Measurements from ENCODE around the gene PRLR.

The PRLR gene

DNA sequence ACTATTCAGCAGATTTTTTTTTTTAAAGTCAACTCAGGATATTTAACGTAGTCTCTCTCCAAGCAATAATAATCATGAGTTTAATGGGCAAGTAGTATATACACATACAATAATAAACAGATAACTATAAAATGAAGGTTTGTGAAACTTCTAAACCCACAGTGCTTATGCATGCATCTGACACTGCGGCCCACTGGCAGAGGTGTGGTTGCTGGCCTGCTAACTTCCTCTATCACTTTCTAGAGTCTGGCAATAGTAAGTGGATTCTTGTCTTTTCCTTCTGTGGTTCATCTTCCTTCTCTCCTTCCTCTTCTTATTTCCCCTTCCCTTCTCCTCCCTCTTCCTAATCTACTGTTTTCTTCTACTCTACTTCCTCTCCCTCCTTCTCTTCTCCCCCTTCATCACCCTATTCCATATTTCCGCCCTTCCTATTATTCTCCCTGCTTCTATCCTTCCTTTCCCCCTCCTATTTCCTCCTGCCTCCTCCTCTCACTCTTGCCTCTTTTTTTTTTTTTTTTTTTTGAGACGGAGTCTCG, 164.0 kb downstream of the PRLR start:
- DNase-seq (ENCODE audit: low read depth) = no peak
- TF ChIP-seq, protein P1, sequence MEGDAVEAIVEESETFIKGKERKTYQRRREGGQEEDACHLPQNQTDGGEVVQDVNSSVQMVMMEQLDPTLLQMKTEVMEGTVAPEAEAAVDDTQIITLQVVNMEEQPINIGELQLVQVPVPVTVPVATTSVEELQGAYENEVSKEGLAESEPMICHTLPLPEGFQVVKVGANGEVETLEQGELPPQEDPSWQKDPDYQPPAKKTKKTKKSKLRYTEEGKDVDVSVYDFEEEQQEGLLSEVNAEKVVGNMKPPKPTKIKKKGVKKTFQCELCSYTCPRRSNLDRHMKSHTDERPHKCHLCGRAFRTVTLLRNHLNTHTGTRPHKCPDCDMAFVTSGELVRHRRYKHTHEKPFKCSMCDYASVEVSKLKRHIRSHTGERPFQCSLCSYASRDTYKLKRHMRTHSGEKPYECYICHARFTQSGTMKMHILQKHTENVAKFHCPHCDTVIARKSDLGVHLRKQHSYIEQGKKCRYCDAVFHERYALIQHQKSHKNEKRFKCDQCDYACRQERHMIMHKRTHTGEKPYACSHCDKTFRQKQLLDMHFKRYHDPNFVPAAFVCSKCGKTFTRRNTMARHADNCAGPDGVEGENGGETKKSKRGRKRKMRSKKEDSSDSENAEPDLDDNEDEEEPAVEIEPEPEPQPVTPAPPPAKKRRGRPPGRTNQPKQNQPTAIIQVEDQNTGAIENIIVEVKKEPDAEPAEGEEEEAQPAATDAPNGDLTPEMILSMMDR (IDR thresholded peaks at IDR 0.05; ENCODE audit: control insufficient read depth, extremely low read depth, insufficient read depth) = no peak
- no peak overlapping the region for H3K4me3 ChIP-seq (ENCODE audit: low read depth, low read length)

DNA sequence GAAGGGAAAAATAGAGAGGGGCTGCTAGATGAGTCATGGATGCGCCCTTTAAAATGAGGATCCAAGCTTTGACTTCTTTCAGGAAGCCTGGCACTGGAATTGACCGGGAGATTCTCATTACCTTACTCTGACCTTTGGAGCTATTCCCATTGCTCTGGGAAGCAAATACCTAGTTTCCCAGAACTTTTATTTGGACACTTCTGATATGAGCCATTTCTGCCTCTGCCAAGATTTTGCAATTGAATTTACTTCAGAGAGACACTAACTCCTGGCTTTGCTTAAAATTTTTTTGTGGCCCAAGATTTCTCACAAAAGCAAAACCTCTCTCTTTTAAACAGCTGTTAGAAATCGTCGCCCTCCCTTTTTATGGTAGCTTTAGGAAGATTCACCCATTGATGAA, 166.9 kb downstream of the PRLR start:
- no peak overlapping the region for H3K4me3 ChIP-seq (ENCODE audit: low read depth, low read length)
- peak; percentile 2 for DNase-seq (ENCODE audit: low read depth)
- TF ChIP-seq, protein P1 (IDR thresholded peaks at IDR 0.05; ENCODE audit: control insufficient read depth, extremely low read depth, insufficient read depth) = no peak

DNA sequence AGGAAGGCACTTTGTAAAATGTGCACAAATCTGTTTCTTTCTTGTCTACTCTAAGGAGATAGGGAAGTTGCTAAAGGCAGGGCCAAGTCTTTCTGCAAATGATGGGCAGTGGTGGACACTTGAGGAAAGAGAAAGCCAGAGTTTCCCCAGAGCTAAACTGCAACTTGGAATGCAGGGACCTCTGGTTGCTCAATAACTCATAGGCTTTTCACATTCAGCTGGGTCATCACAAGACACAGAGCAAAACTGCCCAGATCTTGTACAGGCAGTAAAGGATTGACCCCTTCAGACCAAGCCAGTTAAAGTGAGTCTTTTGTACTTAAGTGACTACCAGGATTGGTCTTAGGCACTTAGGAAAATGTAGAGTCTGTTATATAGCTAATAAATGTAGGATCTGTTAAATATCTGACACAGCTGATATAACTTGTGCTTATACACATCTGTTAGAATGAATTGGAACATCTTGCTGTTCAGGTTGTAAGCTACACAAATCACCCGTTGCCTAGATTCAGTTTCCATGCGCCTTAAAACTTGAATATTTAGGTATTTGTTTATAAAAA, 169.0 kb downstream of the PRLR start:
- no peak for DNase-seq (ENCODE audit: low read depth)
- H3K4me3 ChIP-seq (ENCODE audit: low read depth, low read length) = no peak overlapping the region
- TF ChIP-seq, protein P1 (IDR thresholded peaks at IDR 0.05; ENCODE audit: control insufficient read depth, extremely low read depth, insufficient read depth) = no peak

DNA sequence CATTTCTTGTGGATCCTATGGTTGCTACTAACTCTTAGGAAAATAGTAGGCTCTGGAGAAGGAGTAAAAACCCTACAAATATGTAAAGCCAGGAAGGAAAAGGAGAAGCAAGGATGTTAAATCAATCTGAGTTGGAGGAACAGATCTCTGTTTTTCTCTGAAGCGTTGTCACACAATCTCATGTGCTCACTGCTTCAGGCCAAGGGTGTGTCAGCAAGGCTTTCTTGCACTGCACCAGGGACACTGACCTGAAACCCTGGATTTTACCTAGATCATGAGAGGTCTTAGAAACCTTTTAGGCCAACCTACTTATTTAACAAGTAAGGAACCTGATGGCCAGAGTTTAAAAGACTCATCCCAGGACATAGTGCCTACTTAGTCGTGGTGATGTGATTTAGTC, 170.1 kb downstream of the PRLR start:
- DNase-seq (ENCODE audit: low read depth) = no peak
- no peak overlapping the region for H3K4me3 ChIP-seq (ENCODE audit: low read depth, low read length)
- TF ChIP-seq, protein P1 (IDR thresholded peaks at IDR 0.05; ENCODE audit: control insufficient read depth, extremely low read depth, insufficient read depth) = no peak

DNA sequence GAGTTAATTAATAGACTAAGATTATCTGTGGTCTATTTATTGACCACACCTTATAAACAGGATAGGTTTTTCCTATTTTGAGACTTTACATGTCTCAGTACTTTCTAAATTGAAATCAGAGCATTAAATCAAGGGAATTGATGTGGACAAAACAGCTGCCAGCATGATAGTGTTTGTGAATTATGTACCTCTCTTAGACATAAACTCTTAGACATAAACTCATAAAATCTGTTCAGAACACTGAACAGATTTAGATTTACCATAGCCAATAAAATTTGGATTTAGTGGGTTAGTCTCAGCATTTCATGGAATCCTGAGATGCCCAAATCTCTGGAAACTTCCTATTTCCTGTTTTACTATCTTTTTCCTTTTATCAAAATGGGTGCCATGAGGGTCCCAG, 171.0 kb downstream of the PRLR start:
- TF ChIP-seq, protein P1 (IDR thresholded peaks at IDR 0.05; ENCODE audit: control insufficient read depth, extremely low read depth, insufficient read depth) = no peak
- H3K4me3 ChIP-seq (ENCODE audit: low read depth, low read length) = no peak overlapping the region

DNA sequence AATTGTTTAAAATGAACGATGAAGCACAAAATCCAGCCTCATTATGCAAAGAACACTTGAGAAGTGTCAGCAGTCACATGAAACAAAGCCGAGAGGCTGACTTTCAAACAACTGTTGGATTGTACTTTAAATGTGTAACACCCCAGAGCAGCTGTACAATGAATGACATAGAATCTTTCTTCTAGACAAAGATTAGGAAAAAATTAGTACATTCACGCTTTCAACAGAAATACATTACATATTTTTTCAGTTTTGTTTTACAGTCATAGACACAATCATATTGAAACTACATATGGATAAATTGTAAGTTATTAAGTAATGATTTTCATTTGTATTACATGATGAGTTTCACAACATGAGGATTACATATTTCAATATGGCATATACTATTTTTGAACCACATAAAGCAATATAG, 171.9 kb downstream of the PRLR start:
- no peak overlapping the region for H3K4me3 ChIP-seq (ENCODE audit: low read depth, low read length)
- TF ChIP-seq, protein P1 (IDR thresholded peaks at IDR 0.05; ENCODE audit: control insufficient read depth, extremely low read depth, insufficient read depth) = no peak
- no peak for DNase-seq (ENCODE audit: low read depth)

More for the DNA sequence above, 171.0 kb downstream of the PRLR start:
- no peak for DNase-seq (ENCODE audit: low read depth)

DNA sequence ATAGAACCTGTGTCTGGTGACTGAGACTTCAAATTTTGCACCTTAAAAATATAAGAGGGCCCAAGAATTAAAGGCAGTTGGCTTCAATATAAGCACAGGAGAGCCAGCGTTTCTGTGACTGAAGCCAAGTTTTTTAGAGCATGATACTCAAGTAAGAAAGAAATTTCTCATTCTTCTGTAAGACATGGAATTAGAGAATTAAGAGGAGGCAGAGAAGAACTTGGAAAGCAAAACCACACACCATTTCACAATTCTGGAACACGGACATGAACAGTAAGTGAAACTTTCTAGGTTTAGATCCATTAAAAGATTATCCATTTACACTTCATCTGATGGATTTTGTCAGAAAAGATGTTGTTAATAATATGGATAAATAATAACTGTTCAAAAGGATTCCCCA, 173.6 kb downstream of the PRLR start:
- DNase-seq (ENCODE audit: low read depth) = no peak
- TF ChIP-seq, protein P1 (IDR thresholded peaks at IDR 0.05; ENCODE audit: control insufficient read depth, extremely low read depth, insufficient read depth) = no peak
- H3K4me3 ChIP-seq (ENCODE audit: low read depth, low read length) = no peak overlapping the region
